ENCODE data around the gene TNFAIP8L1.

- TF ChIP-seq CTCF (conservative IDR thresholded peaks at IDR 0.05) (no peak), EZH2 (IDR thresholded peaks at IDR 0.05; ENCODE audit: low read depth) (no peak)
These were observed 6.4 kb downstream of the TNFAIP8L1 start for GRCh38 chr19:4645718-4646117.
